Liver (tissue), 9 donors: ENCODE data around the gene RHOH. TPM values are rescaled to one million over a fixed set of nuclear protein-coding genes. Genes with fewer than 3 reads are reported as not detected.

Source experiments
- DNase-seq: peaks from one replicate; pipeline ENCODE4 v3.0.0-alpha.2; 2017; ENCODE audit warnings: low spot score
- H3K27ac ChIP-seq, 2 donors: one replicate each; pipeline ENCODE4 v1.7.0; 2013; ENCODE audit warnings: inconsistent platforms in 2 of 2, low read length in 2 of 2, control low read depth in 1 of 2, low read depth in 1 of 2, mild to moderate bottlenecking in 1 of 2
- H3K27me3 ChIP-seq, 4 donors: one replicate each; pipeline versions ENCODE4 v1.6.1 to v1.7.0; 2013; ENCODE audit warnings: low read length in 3 of 4, inconsistent platforms in 1 of 4, mild to moderate bottlenecking in 1 of 4, moderate library complexity in 1 of 4; ENCODE audit not compliant: control insufficient read depth in 4 of 4, insufficient read depth in 4 of 4
- H3K36me3 ChIP-seq, 4 donors: one replicate each; pipeline versions ENCODE4 v1.6.1 to v1.7.0; 2013; ENCODE audit warnings: low read length in 3 of 4, mild to moderate bottlenecking in 3 of 4, low read depth in 1 of 4, moderate library complexity in 1 of 4; ENCODE audit not compliant: control insufficient read depth in 4 of 4, insufficient read depth in 3 of 4
- H3K4me1 ChIP-seq, 4 donors: one replicate each; pipeline versions ENCODE4 v1.6.1 to v1.7.0; 2013; ENCODE audit warnings: low read length in 3 of 4, mild to moderate bottlenecking in 3 of 4, moderate library complexity in 1 of 4; ENCODE audit not compliant: control insufficient read depth in 4 of 4, insufficient read depth in 4 of 4
- H3K4me3 ChIP-seq, 3 donors: one replicate each; pipeline versions ENCODE4 v1.6.1 to v1.7.0; 2013; ENCODE audit warnings: low read length in 3 of 3, control low read depth in 1 of 3, low read depth in 1 of 3, mild to moderate bottlenecking in 1 of 3
- H3K9ac ChIP-seq, 2 donors: one replicate each; pipeline ENCODE4 v1.7.0; 2013; ENCODE audit warnings: low read length in 2 of 2, mild to moderate bottlenecking in 2 of 2, moderate library complexity in 2 of 2, control low read depth in 1 of 2, low read depth in 1 of 2
- H3K9me3 ChIP-seq, 4 donors: one replicate each; pipeline versions ENCODE4 v1.6.1 to v1.7.0; 2013; ENCODE audit warnings: low read length in 3 of 4; ENCODE audit not compliant: control insufficient read depth in 4 of 4
- ATF3 ChIP-seq: IDR thresholded peaks from 2 replicates; pipeline ENCODE4 v1.6.1; 2016; ENCODE audit warnings: antibody characterized with exemption
- CTCF ChIP-seq: fragments of 150-350 bp; IDR thresholded peaks from 2 replicates; pipeline ENCODE4 v1.5.1; 2017; ENCODE audit warnings: improper control_type of control experiment, low read depth, low read length; ENCODE audit not compliant: missing input control
- EGR1 ChIP-seq, 2 donors: IDR thresholded peaks; 2 replicates each; pipeline ENCODE4 v1.6.1; 2016 to 2018; ENCODE audit warnings: antibody characterized with exemption in 2 of 2, low read depth in 2 of 2
- FOXA1 ChIP-seq: IDR thresholded peaks from 2 replicates; pipeline ENCODE4 v1.6.1; 2016; ENCODE audit warnings: antibody characterized with exemption
- FOXA2 ChIP-seq: IDR thresholded peaks from 2 replicates; pipeline ENCODE4 v1.6.1; 2016; ENCODE audit warnings: antibody characterized with exemption
- GABPA ChIP-seq, 2 donors: IDR thresholded peaks in 1 of 2; conservative IDR thresholded peaks in 1 of 2; 2 replicates each; pipeline ENCODE4 v1.6.1; 2016; ENCODE audit warnings: antibody characterized with exemption in 2 of 2, mild to moderate bottlenecking in 1 of 2, moderate library complexity in 1 of 2
- HNF4A ChIP-seq, 2 donors: conservative IDR thresholded peaks; 2 replicates each; pipeline ENCODE4 v1.6.1; 2016; ENCODE audit warnings: antibody characterized with exemption in 2 of 2, mild to moderate bottlenecking in 2 of 2
- HNF4G ChIP-seq: IDR thresholded peaks from 2 replicates; pipeline ENCODE4 v1.6.1; 2016; ENCODE audit warnings: antibody characterized with exemption
- JUND ChIP-seq, 2 donors: IDR thresholded peaks; 2 replicates each; pipeline ENCODE4 v1.6.1; 2016; ENCODE audit warnings: antibody characterized with exemption in 2 of 2
- NR2F2 ChIP-seq: IDR thresholded peaks from 2 replicates; pipeline ENCODE4 v1.6.1; 2016; ENCODE audit warnings: antibody characterized with exemption
- RAD21 ChIP-seq, 2 donors: IDR thresholded peaks; 2 replicates each; pipeline ENCODE4 v1.6.1; 2016; ENCODE audit warnings: antibody characterized with exemption in 2 of 2, mild to moderate bottlenecking in 2 of 2
- REST ChIP-seq: IDR thresholded peaks from 2 replicates; pipeline ENCODE4 v1.6.1; 2016; ENCODE audit warnings: antibody characterized with exemption, mild to moderate bottlenecking
- RXRA ChIP-seq, 2 donors: IDR thresholded peaks; 2 replicates each; pipeline ENCODE4 v1.6.1; 2017 to 2018; ENCODE audit warnings: antibody characterized with exemption in 2 of 2, mild to moderate bottlenecking in 1 of 2
- SP1 ChIP-seq: IDR thresholded peaks from 2 replicates; pipeline ENCODE4 v1.6.1; 2018; ENCODE audit warnings: antibody characterized with exemption, mild to moderate bottlenecking
- TAF1 ChIP-seq: conservative IDR thresholded peaks from 2 replicates; pipeline ENCODE4 v1.6.1; 2016; ENCODE audit warnings: antibody characterized with exemption, mild to moderate bottlenecking
- YY1 ChIP-seq: IDR thresholded peaks from 2 replicates; pipeline ENCODE4 v1.6.1; 2016; ENCODE audit warnings: antibody characterized with exemption, mild to moderate bottlenecking
- ZBTB33 ChIP-seq: IDR thresholded peaks from 2 replicates; pipeline ENCODE4 v1.6.1; 2016; ENCODE audit warnings: antibody characterized with exemption
- WGBS: extraction: QIAGEN DNeasy Blood & Tissue Kit; methylation state at CpG from one replicate; pipeline ENCODE4 v1.1.7; 2013; 5-methylcytosine and 5-hydroxymethylcytosine counted together
- polyA plus RNA-seq, 2 donors: library from polyadenylated mRNA; stranded (reverse) in 1 of 2; unstranded in 1 of 2; fragments of 200-250 nt in 1 of 2; fragments of >200 nt in 1 of 2; fragmentation: Nextera tagmentation in 1 of 2; extraction: Ambion mirVana in 1 of 2; gene quantifications; one replicate each; pipeline versions ENCODE4 v1.2.1 to v1.2.3, GENCODE V29; 2013 to 2015
- total RNA-seq, 2 donors: library from RNA; depleted of rRNA; stranded (reverse); fragments of >200 nt; gene quantifications; one replicate each; pipeline ENCODE4 v1.2.3, GENCODE V29; 2014
- donor health status: healthy.
- donor health status: healthy.
- donor health status: healthy.
- donor health status: healthy.
- donor health status: healthy.

The RHOH gene
- total and polyA plus RNA-seq, 4 donors, result 0.56 to 2.3 (median 1.3) TPM

GRCh38 chr4:40206426-40206825 is 9.6 kb downstream of the RHOH start:
- 64% methylated on average over 2 of the region's 2 CpGs for WGBS
- H3K9me3 ChIP-seq, result no peaks in the 10 kb centered on the region
- no peaks in the 10 kb centered on the region for H3K4me1 ChIP-seq
- H3K9ac ChIP-seq, result no peak overlapping the region
- DNase-seq, result no peak
- no peak overlapping the region for H3K27ac ChIP-seq
- no peaks in the 10 kb centered on the region for H3K36me3 ChIP-seq
- no peak overlapping the region for H3K4me3 ChIP-seq
- H3K27me3 ChIP-seq, result no peaks in the 10 kb centered on the region
- no peak for TF ChIP-seq GABPA (IDR thresholded peaks at IDR 0.05 in 1 of 2, conservative IDR thresholded peaks at IDR 0.05 in 1 of 2)
- TF ChIP-seq JUND (IDR thresholded peaks at IDR 0.05), result no peak
- no peak for TF ChIP-seq HNF4A (conservative IDR thresholded peaks at IDR 0.05)
- TF ChIP-seq TAF1, result no peak
- TF ChIP-seq HNF4G, result no peak
- TF ChIP-seq EGR1 (IDR thresholded peaks at IDR 0.05; ENCODE audit: low read depth in 2 of 2), result no peak
- no peak for TF ChIP-seq CTCF
- TF ChIP-seq NR2F2, result no peak
- TF ChIP-seq FOXA1, result no peak
- no peak for TF ChIP-seq RXRA (IDR thresholded peaks at IDR 0.05)
- TF ChIP-seq SP1, result no peak
- TF ChIP-seq RAD21 (IDR thresholded peaks at IDR 0.05), result no peak
- TF ChIP-seq YY1, result no peak

- Histone ChIP-seq H3K27me3 (no peaks in the 10 kb centered on the region), H3K9me3 (no peaks in the 10 kb centered on the region), H3K4me3 (no peak overlapping the region), H3K36me3 (peaks cover 0 to 1% (median 0%) of the 10 kb centered on the region in 4 donors), H3K9ac (no peak overlapping the region), H3K4me1 (no peaks in the 10 kb centered on the region), H3K27ac (no peak overlapping the region)
- TF ChIP-seq NR2F2 (no peak), JUND (IDR thresholded peaks at IDR 0.05) (no peak), FOXA1 (no peak), HNF4G (no peak), ATF3 (no peak), RXRA (IDR thresholded peaks at IDR 0.05) (no peak), GABPA (IDR thresholded peaks at IDR 0.05 in 1 of 2, conservative IDR thresholded peaks at IDR 0.05 in 1 of 2) (no peak), EGR1 (IDR thresholded peaks at IDR 0.05; ENCODE audit: low read depth in 2 of 2) (no peak), SP1 (no peak), RAD21 (IDR thresholded peaks at IDR 0.05) (no peak), HNF4A (conservative IDR thresholded peaks at IDR 0.05) (no peak), REST (no peak), TAF1 (no peak), ZBTB33 (no peak), FOXA2 (no peak), CTCF (no peak), YY1 (no peak)
- DNase-seq, result no peak
- WGBS, result 93% methylated on average over 4 of the region's 4 CpGs
Observed at GRCh38 chr4:40209401-40209800, 12.6 kb downstream of the RHOH start.
